Measurements from ENCODE around the gene PACSIN2.

Gene PACSIN2

DNA sequence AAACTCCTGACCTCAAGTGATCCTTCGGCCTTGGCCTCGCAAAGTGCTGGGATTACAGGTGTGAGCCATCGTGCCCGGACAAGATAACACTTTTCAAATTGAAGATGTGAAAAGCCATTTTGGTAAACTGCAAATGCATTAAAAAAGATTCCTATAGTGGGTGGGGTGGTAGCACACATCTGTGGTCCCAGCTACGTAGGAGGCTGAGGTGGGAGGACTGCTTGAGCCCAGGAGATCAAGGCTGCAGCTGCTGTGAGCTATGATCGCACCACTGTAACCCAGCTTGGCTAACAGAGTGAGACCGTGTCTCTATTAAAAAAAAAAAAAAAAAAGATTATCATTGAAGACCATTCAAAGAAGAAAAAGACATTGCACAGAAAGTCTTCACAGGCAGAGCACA lies 140.9 kb downstream of the PACSIN2 start:
- Histone ChIP-seq H3K36me3 (ENCODE audit: insufficient read depth, low read length) (peaks cover 59% of the 10 kb centered on the region), H3K9me3 (ENCODE audit: low read length) (no peaks in the 10 kb centered on the region), H3K4me1 (ENCODE audit: insufficient read depth, low read length) (no peaks in the 10 kb centered on the region), H2AFZ (ENCODE audit: low read depth, low read length) (no peak overlapping the region), H3K4me3 (ENCODE audit: low read length) (no peak overlapping the region), H3K27me3 (ENCODE audit: insufficient read depth, low read length) (no peaks in the 10 kb centered on the region)

DNA sequence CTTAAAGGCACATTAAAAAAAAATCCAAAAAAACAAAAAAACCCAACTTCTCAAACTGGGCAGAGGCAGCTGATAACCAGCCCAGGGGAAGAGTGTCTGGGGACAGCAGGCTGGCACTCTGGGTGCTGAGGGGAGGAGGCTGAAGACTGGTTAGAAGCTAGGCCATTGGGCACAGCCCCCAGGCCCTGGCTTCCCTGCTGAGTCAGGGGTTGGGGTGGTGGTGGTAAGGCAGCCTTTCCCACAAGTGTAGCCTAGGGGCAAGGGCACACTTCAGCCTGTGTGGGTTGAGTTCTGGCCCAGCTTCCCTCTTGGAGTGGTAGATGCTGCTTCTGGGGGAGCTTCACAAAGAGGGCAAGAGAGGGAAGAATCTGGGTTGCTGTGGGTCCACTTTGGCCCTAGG lies 141.6 kb downstream of the PACSIN2 start:
- H3K4me1 ChIP-seq (ENCODE audit: insufficient read depth, low read length): no peaks in the 10 kb centered on the region
- H3K4me3 ChIP-seq (ENCODE audit: low read length): no peak overlapping the region
- peaks cover 55% of the 10 kb centered on the region for H3K36me3 ChIP-seq (ENCODE audit: insufficient read depth, low read length)
- H3K27me3 ChIP-seq (ENCODE audit: insufficient read depth, low read length): no peaks in the 10 kb centered on the region
- no peaks in the 10 kb centered on the region for H3K9me3 ChIP-seq (ENCODE audit: low read length)
- no peak overlapping the region for H2AFZ ChIP-seq (ENCODE audit: low read depth, low read length)

DNA sequence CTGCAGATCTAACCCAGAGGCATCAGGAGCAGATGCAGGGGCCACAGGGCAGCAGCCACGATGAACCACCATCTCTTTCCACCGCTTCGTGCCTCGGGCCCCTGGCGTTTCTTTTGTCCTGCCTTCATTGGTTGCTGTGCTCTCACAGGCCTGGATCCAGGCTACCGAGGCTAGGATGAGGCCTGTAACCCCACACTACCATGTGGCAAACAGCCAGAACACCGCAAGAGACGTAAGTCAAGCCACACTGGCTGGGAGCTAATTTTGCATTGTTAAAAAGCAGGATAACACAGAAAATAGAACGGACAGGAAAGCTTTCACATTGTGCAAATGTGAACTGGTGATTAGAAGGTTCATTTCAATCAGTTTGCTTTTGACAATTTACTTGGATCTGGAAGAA lies 142.1 kb downstream of the PACSIN2 start:
- H3K36me3 ChIP-seq (ENCODE audit: insufficient read depth, low read length): peaks cover 55% of the 10 kb centered on the region
- no peak overlapping the region for H2AFZ ChIP-seq (ENCODE audit: low read depth, low read length)
- H3K9me3 ChIP-seq (ENCODE audit: low read length): no peaks in the 10 kb centered on the region
- no peaks in the 10 kb centered on the region for H3K4me1 ChIP-seq (ENCODE audit: insufficient read depth, low read length)
- no peaks in the 10 kb centered on the region for H3K27me3 ChIP-seq (ENCODE audit: insufficient read depth, low read length)
- no peak overlapping the region for H3K4me3 ChIP-seq (ENCODE audit: low read length)

DNA sequence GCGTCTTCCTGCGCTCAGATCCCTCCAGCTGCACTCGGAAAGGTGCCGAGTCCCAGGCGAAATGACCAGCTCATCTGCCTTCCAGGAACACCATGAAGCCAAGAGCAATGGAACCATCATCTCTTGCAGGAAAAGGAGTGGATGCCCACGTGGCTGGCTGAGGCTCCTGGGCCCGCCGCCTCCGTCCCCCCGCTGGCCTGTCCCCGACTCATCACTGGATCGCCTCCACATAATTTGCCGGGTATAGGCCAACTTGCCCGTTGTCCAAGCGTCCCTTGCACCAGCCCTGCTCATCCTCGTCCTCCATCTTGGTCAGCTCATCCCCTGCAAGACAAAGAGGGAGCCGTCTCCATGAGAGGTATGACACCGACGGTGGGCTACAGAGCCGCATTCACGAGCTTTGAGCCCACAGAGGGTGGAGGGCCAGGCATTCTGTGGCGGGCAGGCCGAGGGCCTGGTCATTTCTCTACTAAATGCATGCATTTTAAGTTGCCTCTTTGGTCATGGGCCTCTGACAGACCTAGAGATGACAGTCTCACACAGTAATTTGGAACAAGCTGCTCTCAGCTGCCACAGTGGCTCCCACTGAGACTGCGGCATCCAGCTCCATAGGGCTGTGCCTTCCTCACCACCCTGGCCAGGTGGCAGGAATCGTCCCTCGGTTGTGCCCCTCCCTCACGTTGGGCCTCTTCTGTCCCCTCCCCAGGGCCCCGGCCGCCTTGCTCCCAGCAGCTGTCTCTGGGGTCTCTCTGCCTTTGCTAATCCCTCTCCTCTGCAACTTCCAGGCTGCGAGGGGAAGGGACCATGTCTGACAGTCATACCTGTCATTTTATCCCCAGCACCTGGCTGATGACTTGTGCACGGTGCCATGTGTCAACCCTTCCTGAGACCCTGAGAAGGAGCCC lies 143.6 kb downstream of the PACSIN2 start:
- Histone ChIP-seq H3K27me3 (ENCODE audit: insufficient read depth, low read length) (no peaks in the 10 kb centered on the region), H3K36me3 (ENCODE audit: insufficient read depth, low read length) (peaks cover 45% of the 10 kb centered on the region), H3K4me3 (ENCODE audit: low read length) (no peak overlapping the region), H3K9me3 (ENCODE audit: low read length) (no peaks in the 10 kb centered on the region), H2AFZ (ENCODE audit: low read depth, low read length) (no peak overlapping the region), H3K4me1 (ENCODE audit: insufficient read depth, low read length) (no peaks in the 10 kb centered on the region)

DNA sequence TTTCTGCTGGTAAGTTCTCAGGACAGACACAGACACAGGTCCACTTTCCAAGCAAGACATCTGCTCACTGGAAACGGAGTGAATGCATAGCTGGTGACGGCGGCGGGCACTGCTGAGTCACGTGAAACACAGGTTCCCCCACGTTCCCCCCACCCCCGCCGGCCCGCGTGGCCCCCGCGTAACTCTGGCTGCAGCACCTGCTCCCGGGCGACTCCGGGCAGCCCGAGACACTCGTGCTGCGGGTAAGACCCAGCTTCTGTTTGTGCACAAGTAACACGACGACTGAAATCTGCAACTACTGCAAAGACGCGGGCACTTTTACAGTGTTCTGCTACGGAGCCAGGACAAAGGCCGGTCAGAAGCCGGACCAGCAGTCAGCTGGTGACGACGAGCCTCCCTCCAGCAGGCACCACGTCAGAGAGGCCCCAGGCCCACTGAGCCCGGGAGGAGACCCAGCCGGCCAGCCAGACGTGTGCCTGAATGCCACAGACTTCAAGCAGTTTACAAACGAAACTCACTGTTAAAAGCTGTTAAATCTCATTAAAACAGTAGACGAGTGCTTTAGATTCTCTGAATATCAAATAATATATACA lies 145.0 kb downstream of the PACSIN2 start:
- Histone ChIP-seq H3K9me3 (ENCODE audit: low read length) (no peaks in the 10 kb centered on the region), H3K4me1 (ENCODE audit: insufficient read depth, low read length) (no peaks in the 10 kb centered on the region), H2AFZ (ENCODE audit: low read depth, low read length) (no peak overlapping the region), H3K27me3 (ENCODE audit: insufficient read depth, low read length) (no peaks in the 10 kb centered on the region), H3K4me3 (ENCODE audit: low read length) (no peak overlapping the region), H3K36me3 (ENCODE audit: insufficient read depth, low read length) (peaks cover 39% of the 10 kb centered on the region)

DNA sequence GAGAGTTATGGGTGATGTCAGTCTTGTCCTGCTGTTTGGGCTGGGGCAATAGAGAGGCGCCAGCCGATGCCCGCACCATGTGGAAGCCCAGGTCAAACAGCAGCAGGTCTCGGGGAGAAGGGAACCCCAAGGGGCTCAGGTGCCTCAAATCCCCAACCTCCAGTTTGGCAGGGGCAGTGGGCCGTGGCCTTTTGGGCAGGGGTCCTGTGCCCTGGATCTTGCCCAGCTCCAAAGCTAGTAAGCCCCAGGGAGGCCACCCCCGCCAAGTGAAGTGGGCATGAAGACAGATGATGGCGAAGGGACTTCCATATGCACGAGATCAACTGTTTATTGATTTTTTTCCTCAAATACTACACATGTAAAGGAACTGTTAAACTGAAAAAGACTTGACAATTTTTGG lies 145.5 kb downstream of the PACSIN2 start:
- Histone ChIP-seq H3K4me3 (ENCODE audit: low read length) (no peak overlapping the region), H3K36me3 (ENCODE audit: insufficient read depth, low read length) (peaks cover 37% of the 10 kb centered on the region), H3K4me1 (ENCODE audit: insufficient read depth, low read length) (no peaks in the 10 kb centered on the region), H3K27me3 (ENCODE audit: insufficient read depth, low read length) (no peaks in the 10 kb centered on the region), H3K9me3 (ENCODE audit: low read length) (no peaks in the 10 kb centered on the region), H2AFZ (ENCODE audit: low read depth, low read length) (no peak overlapping the region)

DNA sequence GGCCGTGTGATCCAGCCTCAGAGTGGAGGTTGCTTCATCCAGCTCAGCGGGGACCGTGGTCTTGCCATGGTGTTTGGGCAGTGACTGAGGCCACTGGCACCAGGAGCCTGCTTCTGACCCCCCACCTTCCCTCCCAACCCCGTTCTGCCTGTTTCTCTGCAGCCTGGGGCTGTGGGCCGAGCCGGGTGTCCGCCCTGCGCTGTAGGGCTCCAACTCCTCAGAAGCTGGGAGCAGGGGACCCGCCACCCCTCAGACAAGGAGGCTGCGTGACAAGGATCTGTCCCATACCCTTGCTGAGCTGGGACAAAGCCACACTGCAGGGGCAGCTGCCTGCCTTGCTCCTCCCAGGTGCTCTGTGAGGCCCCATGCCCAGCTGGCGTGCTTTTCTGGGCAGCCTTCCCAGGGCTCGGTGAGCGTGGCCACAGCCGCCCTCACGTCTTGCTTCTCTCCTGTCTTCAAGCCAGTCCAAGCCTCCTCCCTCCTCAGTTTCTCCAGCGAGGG lies 146.1 kb downstream of the PACSIN2 start:
- Histone ChIP-seq H3K36me3 (ENCODE audit: insufficient read depth, low read length) (peaks cover 34% of the 10 kb centered on the region), H3K4me1 (ENCODE audit: insufficient read depth, low read length) (no peaks in the 10 kb centered on the region), H3K27me3 (ENCODE audit: insufficient read depth, low read length) (no peaks in the 10 kb centered on the region), H3K4me3 (ENCODE audit: low read length) (no peak overlapping the region), H2AFZ (ENCODE audit: low read depth, low read length) (no peak overlapping the region), H3K9me3 (ENCODE audit: low read length) (no peaks in the 10 kb centered on the region)

DNA sequence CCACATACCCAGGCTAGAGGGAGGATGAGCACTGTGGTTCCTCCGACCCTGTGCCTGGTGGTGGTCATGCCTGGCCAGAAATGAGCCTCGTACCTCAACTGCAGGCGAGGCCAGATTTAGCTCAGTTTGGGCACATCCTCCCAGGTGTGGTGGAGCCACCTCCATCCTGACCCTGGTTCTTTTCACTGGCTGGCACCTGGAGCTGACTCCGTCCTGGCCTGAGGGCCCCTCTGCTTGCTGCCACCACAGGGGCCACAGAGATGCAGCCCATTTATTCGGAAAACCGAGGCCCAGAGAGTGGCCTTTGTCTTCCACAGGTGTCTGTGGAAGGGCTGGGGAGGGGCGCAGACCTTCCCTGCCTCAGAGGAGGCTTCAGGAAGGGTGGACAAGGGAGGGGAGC lies 148.8 kb downstream of the PACSIN2 start:
- Histone ChIP-seq H3K4me1 (ENCODE audit: insufficient read depth, low read length) (no peaks in the 10 kb centered on the region), H3K4me3 (ENCODE audit: low read length) (no peak overlapping the region), H3K36me3 (ENCODE audit: insufficient read depth, low read length) (peaks cover 9% of the 10 kb centered on the region), H3K27me3 (ENCODE audit: insufficient read depth, low read length) (no peaks in the 10 kb centered on the region), H3K9me3 (ENCODE audit: low read length) (no peaks in the 10 kb centered on the region), H2AFZ (ENCODE audit: low read depth, low read length) (no peak overlapping the region)

DNA sequence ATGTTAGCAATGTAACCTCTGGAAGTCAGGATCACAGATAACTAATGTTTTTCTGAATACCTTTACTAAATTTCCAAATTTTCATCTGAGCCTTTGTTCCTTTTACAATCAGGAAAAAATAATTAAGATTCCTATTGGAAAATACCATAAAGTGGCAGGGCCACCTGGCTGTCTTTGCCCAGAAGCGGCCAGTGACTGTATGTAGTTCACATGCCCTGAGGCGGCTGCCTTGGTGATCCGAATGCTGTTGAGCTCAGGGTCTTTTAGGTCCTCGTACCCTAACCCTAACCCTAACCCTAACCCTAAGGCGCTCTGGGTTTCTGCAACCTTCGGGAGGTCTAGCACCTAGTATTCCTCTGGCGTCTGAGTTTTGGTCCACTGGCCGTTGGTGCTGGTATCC lies 149.4 kb downstream of the PACSIN2 start:
- no peak overlapping the region for H2AFZ ChIP-seq (ENCODE audit: low read depth, low read length)
- peaks cover 4% of the 10 kb centered on the region for H3K36me3 ChIP-seq (ENCODE audit: insufficient read depth, low read length)
- no peaks in the 10 kb centered on the region for H3K9me3 ChIP-seq (ENCODE audit: low read length)
- no peak overlapping the region for H3K4me3 ChIP-seq (ENCODE audit: low read length)
- no peaks in the 10 kb centered on the region for H3K27me3 ChIP-seq (ENCODE audit: insufficient read depth, low read length)
- H3K4me1 ChIP-seq (ENCODE audit: insufficient read depth, low read length): no peaks in the 10 kb centered on the region

DNA sequence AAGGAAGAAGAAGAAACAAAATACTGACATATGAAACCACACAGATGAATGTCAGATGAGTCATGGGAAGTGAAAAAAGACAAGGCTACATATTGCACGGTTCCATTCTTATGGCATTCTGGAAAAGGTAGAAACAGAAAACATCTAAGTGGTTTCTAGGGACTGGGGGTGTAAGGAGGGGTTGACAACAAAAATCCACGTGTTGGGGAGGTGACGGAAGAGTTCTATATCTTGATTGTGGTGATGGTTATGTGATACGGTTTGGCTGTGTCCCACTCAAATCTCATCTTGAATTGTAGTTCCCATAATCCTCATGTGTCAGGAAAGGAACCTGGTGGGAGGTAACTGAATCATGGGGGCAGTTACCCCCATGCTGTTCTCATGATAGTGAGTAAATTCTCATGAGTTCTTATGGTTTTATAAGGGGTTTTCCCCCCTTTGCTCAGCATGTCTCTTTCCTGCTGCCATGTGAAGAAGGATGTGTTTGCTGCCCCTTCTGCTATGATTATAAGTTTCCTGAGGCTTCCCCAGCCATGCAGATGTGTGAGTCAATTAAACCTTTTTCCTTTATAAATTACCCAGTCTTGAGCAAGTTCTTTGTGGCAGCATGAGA lies 151.5 kb downstream of the PACSIN2 start:
- H3K9me3 ChIP-seq (ENCODE audit: low read length): no peaks in the 10 kb centered on the region
- H3K36me3 ChIP-seq (ENCODE audit: insufficient read depth, low read length): no peaks in the 10 kb centered on the region
- H3K4me1 ChIP-seq (ENCODE audit: insufficient read depth, low read length): no peaks in the 10 kb centered on the region

DNA sequence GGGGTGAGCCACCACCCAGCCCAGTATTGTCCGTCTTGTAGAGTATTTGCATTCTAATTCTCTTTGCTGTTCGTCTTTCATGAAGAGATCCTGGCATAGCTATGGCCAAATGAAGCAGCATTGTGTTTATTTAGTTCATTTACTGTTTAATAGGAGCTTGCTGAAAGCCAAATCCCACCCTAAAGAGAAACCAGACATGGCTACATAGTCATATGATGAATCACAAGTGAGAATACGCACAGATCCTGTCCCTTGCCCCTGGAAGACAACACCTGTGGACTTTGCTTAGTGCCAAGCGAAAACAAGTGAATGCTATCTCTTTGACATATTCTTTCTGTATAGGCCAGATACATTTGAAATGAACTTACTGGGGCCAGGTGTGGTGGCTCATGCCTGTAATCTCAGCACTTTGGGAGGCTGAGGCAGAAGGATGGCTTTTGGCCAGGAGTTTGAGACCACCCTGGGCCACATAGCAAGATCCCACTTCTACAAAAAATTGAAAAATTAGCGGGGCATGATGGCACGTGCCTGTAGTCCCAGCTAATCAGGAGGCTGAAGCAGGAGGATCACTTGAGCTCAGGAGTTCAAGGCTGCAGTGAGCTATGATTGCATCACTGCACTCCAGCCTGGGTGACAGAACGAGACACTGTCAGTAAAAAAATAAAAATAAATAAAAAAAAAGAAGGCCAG lies 152.8 kb downstream of the PACSIN2 start:
- no peaks in the 10 kb centered on the region for H3K36me3 ChIP-seq (ENCODE audit: insufficient read depth, low read length)
- H3K9me3 ChIP-seq (ENCODE audit: low read length): no peaks in the 10 kb centered on the region
- no peak overlapping the region for H3K4me3 ChIP-seq (ENCODE audit: low read length)
- no peak overlapping the region for H2AFZ ChIP-seq (ENCODE audit: low read depth, low read length)
- no peaks in the 10 kb centered on the region for H3K4me1 ChIP-seq (ENCODE audit: insufficient read depth, low read length)
- no peaks in the 10 kb centered on the region for H3K27me3 ChIP-seq (ENCODE audit: insufficient read depth, low read length)

More for the DNA sequence above, 151.5 kb downstream of the PACSIN2 start:
- Histone ChIP-seq H2AFZ (ENCODE audit: low read depth, low read length) (no peak overlapping the region), H3K4me3 (ENCODE audit: low read length) (no peak overlapping the region), H3K27me3 (ENCODE audit: insufficient read depth, low read length) (no peaks in the 10 kb centered on the region)

DNA sequence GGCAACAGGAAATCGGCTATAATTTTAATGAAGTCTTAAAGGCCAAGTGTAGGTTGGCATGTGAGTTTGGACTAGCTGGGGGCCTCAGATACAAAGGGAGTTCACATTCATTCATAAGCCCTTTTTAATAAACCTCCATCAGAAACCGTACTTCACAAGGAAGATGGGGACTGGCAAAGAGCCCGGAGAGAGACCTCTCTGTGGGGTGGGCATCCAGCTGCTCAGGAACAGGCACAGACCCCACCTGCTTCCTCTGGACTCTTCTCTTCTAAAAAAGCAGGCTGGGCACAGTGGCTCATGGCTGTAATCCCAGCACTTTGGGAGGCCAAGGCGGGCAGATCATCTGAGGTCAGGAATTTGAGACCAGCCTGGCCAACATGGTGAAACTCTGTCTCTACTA lies 154.0 kb downstream of the PACSIN2 start:
- no peak overlapping the region for H3K4me3 ChIP-seq (ENCODE audit: low read length)
- H2AFZ ChIP-seq (ENCODE audit: low read depth, low read length): no peak overlapping the region
- peaks cover 2% of the 10 kb centered on the region for H3K4me1 ChIP-seq (ENCODE audit: insufficient read depth, low read length)
- H3K27me3 ChIP-seq (ENCODE audit: insufficient read depth, low read length): no peaks in the 10 kb centered on the region
- no peaks in the 10 kb centered on the region for H3K9me3 ChIP-seq (ENCODE audit: low read length)
- no peaks in the 10 kb centered on the region for H3K36me3 ChIP-seq (ENCODE audit: insufficient read depth, low read length)

Measured in neuron (in vitro differentiated cells).